Measurements from ENCODE around the gene RND3. TPM values are rescaled to one million over a fixed set of nuclear protein-coding genes. Genes with fewer than 3 reads are reported as not detected.

The RND3 gene
- total RNA-seq, 4 donors from 2014 or later, result 7.6 to 16.4 (median 11.4) TPM

DNA sequence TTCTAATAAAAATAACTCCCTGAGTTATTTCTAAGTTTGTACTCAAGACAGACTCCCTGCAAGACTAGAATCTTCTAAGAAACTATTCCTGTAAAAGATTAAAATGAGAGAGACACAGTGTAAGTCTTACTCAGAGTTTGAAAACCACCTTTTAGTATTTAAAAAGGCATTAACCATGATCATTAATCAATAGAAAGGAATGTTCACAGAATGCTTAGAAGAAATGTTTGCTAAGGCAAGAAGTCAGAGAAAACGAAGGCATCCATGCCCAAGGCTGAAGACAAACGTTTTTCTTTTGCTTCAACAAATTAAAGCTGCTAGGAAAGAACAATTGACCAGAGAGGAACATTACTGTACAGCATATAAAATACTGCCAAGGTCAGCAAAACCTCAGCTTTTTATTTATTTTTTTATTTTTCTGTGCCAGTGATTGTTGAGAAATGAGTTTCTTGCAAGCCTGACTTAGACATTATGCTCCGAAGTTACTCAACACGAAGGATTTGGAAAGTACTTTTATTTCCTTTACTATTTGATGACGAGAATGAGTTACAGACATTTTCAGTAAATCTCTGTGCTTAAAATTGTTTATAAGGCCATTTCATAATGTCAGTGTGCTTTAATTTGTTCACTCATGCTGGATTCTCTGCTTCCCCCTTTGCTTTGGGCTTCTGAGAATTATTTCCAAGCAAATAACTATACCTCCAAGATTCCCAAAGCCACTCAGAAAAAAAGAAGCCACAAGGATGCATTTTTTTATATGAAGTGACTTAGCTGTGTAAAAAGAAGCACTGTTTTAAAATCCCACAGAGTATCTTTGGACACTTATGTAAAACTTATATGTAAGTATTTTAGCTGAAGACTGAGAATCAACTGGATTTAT is 20.5 kb downstream of the RND3 start:
- Histone ChIP-seq H3K27ac (peak overlapping the region in 1 of 3 donors; percentile 22), H3K4me3 (replicated peaks in 1 of 3) (no peak overlapping the region), H3K4me1 (no peaks in the 10 kb centered on the region), H3K27me3 (no peaks in the 10 kb centered on the region), H3K9me3 (no peaks in the 10 kb centered on the region), H3K36me3 (no peaks in the 10 kb centered on the region)
- intact Hi-C loops (cut with DNase I), result no loop called here
- DNase-seq, result no peak
- TF ChIP-seq, protein P1, sequence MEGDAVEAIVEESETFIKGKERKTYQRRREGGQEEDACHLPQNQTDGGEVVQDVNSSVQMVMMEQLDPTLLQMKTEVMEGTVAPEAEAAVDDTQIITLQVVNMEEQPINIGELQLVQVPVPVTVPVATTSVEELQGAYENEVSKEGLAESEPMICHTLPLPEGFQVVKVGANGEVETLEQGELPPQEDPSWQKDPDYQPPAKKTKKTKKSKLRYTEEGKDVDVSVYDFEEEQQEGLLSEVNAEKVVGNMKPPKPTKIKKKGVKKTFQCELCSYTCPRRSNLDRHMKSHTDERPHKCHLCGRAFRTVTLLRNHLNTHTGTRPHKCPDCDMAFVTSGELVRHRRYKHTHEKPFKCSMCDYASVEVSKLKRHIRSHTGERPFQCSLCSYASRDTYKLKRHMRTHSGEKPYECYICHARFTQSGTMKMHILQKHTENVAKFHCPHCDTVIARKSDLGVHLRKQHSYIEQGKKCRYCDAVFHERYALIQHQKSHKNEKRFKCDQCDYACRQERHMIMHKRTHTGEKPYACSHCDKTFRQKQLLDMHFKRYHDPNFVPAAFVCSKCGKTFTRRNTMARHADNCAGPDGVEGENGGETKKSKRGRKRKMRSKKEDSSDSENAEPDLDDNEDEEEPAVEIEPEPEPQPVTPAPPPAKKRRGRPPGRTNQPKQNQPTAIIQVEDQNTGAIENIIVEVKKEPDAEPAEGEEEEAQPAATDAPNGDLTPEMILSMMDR (IDR thresholded peaks at IDR 0.05), result no peak
- TF ChIP-seq POLR2A (IDR thresholded peaks at IDR 0.05), result no peak
- 64 to 65% methylated on average over 5 of the region's 5 CpGs for WGBS, 2 donors

- Histone ChIP-seq H3K9me3 (no peaks in the 10 kb centered on the region), H3K27ac (no peak overlapping the region), H3K4me1 (no peaks in the 10 kb centered on the region), H3K36me3 (no peaks in the 10 kb centered on the region), H3K27me3 (no peaks in the 10 kb centered on the region), H3K4me3 (replicated peaks in 1 of 3) (no peak overlapping the region)
- DNase-seq, result no peak
- 95 to 96% methylated on average over 4 of the region's 4 CpGs for WGBS, 2 donors
- intact Hi-C loops (cut with DNase I), result no loop called here
- TF ChIP-seq, protein P1 (IDR thresholded peaks at IDR 0.05), result no peak
- TF ChIP-seq POLR2A (IDR thresholded peaks at IDR 0.05), result no peak
These were observed 21.5 kb downstream of the RND3 start for GRCh38 chr2:150465703-150466569.

GRCh38 chr2:150464986-150465385 is 22.5 kb downstream of the RND3 start:
- TF ChIP-seq POLR2A (IDR thresholded peaks at IDR 0.05), result no peak
- TF ChIP-seq, protein P1 (IDR thresholded peaks at IDR 0.05), result no peak
- Histone ChIP-seq H3K4me1 (no peaks in the 10 kb centered on the region), H3K4me3 (replicated peaks in 1 of 3) (no peak overlapping the region), H3K36me3 (no peaks in the 10 kb centered on the region), H3K27me3 (no peaks in the 10 kb centered on the region), H3K9me3 (no peaks in the 10 kb centered on the region), H3K27ac (no peak overlapping the region)
- intact Hi-C loops (cut with DNase I), result no loop called here
- WGBS, 2 donors, result 100% methylated on average over 1 of the region's 1 CpG
- DNase-seq, result no peak

DNA sequence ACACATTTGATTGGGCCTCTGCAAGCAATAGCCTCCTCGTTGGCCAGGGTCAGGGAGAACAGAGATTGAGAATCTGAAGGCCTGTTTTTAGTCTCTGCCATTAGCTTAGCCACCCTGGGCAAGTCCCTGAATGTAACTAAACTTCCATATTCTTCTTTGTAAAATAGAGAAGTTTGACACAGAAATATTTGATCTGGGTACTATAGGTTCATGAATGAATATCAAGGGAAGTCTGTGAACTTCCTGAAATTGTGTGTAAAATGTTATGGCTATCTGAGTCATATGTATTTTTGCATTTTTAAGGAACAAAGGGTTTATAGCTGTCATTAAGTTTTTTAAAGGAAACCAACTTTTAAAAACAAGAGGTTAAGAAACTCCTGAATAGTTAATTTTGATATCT is 23.2 kb downstream of the RND3 start:
- no peak overlapping the region for H3K27ac ChIP-seq
- H3K9me3 ChIP-seq, result no peaks in the 10 kb centered on the region
- intact Hi-C loops (cut with DNase I), result no loop called here
- H3K36me3 ChIP-seq, result no peaks in the 10 kb centered on the region
- no peaks in the 10 kb centered on the region for H3K4me1 ChIP-seq
- 68 to 80% methylated on average over 1 of the region's 1 CpG for WGBS, 2 donors
- no peak overlapping the region for H3K4me3 ChIP-seq (replicated peaks in 1 of 3)
- TF ChIP-seq POLR2A (IDR thresholded peaks at IDR 0.05), result no peak
- TF ChIP-seq, protein P1 (IDR thresholded peaks at IDR 0.05), result no peak
- H3K27me3 ChIP-seq, result no peaks in the 10 kb centered on the region
- no peak for DNase-seq
